Endothelial cell of umbilical vein (primary cell): ENCODE data around the gene USH2A. TPM values are rescaled to one million over a fixed set of nuclear protein-coding genes. Genes with fewer than 3 reads are reported as not detected.

Experiments used
- BruUV-seq: library from RNA; stranded (reverse); fragments of 400-500 nt; replicated peaks from 2 replicates; lab custom pipeline; 2021; lab: Mats Ljungman, UMichigan
- CTCF ChIA-PET: fragments of 300-600, 350-600 bp; sonication (Branson Sonifier 250); formaldehyde crosslinking; loops from one replicate; lab custom pipeline; 2021; ENCODE audit warnings: antibody characterized with exemption, inconsistent platforms; lab: Charles Lee
- POLR2A ChIA-PET: fragments of 300-600, 350-600 bp; sonication (Branson Sonifier 250); formaldehyde crosslinking; loops from one replicate; lab custom pipeline; 2021; ENCODE audit warnings: antibody characterized with exemption, inconsistent platforms; lab: Charles Lee
- DNase-seq: peaks from one replicate; pipeline ENCODE4 v3.0.0-alpha.2; 2011; ENCODE audit warnings: low read depth, low spot score
- FAIRE-seq: peaks from 2 replicates; lab custom pipeline; 2011; peaks lifted over from hg19 to GRCh38; lab: Jason Lieb, UNC
- H2AFZ ChIP-seq: 2 replicates; pipeline ENCODE4 v1.6.0; 2012; ENCODE audit warnings: low read depth, low read length, control low read depth, inconsistent platforms
- H3K27ac ChIP-seq: 2 replicates; pipeline ENCODE4 v1.5.1; 2011; ENCODE audit warnings: low read depth, mild to moderate bottlenecking, control low read depth, low read length, moderate library complexity; ENCODE audit not compliant: insufficient read depth
- H3K27me3 ChIP-seq, 2 experiments: 2 replicates each; pipeline versions ENCODE4 v1.6.0 to v1.6.1; 2011; ENCODE audit warnings: low read length in 2 of 2, mixed read lengths in 1 of 2; ENCODE audit not compliant: control insufficient read depth in 2 of 2, insufficient read depth in 2 of 2
- H3K36me3 ChIP-seq, 2 experiments: 2 replicates in 1 of 2; 3 replicates in 1 of 2; pipeline ENCODE4 v1.5.1; 2011; ENCODE audit warnings: low read length in 2 of 2, mild to moderate bottlenecking in 1 of 2, moderate library complexity in 1 of 2; ENCODE audit not compliant: control insufficient read depth in 2 of 2, insufficient read depth in 2 of 2; ENCODE audit errors: extremely low read depth in 1 of 2
- H3K4me1 ChIP-seq: 3 replicates; pipeline ENCODE4 v1.5.1; 2011; ENCODE audit warnings: mild to moderate bottlenecking, low read length; ENCODE audit not compliant: control insufficient read depth, insufficient read depth; ENCODE audit errors: extremely low read depth
- H3K4me2 ChIP-seq: 2 replicates; pipeline ENCODE4 v1.6.1; 2011; ENCODE audit warnings: low read length, control low read depth, mixed read lengths; ENCODE audit not compliant: insufficient read depth
- H3K4me3 ChIP-seq, 3 experiments: fragments of 200-600 bp in 1 of 3; sonication (generic), shearing (Covaris generic) in 1 of 3; replicated peaks in 1 of 3; 2 replicates each; pipeline ENCODE4 v1.5.1; 2011 to 2016; ENCODE audit warnings: control low read depth in 3 of 3, low read length in 3 of 3, mild to moderate bottlenecking in 2 of 3, inconsistent platforms in 1 of 3, low read depth in 1 of 3, moderate library complexity in 1 of 3; ENCODE audit not compliant: insufficient read depth in 1 of 3
- H3K79me2 ChIP-seq: 2 replicates; pipeline ENCODE4 v1.6.0; 2012; ENCODE audit warnings: low read length, inconsistent platforms; ENCODE audit not compliant: control insufficient read depth, insufficient read depth
- H3K9ac ChIP-seq: replicated peaks from 2 replicates; pipeline ENCODE3; 2011; ENCODE audit warnings: low read length, control low read depth; ENCODE audit not compliant: insufficient read depth; ENCODE audit errors: extremely low read depth
- H3K9me1 ChIP-seq: replicated peaks from 3 replicates; pipeline ENCODE4 v1.6.0; 2011; ENCODE audit warnings: mild to moderate bottlenecking, low read length; ENCODE audit not compliant: control insufficient read depth, insufficient read depth; ENCODE audit errors: extremely low read depth
- H3K9me3 ChIP-seq: replicated peaks from 2 replicates; pipeline ENCODE4 v1.5.1; 2012; ENCODE audit warnings: low read length, inconsistent platforms; ENCODE audit not compliant: control insufficient read depth, insufficient read depth
- H4K20me1 ChIP-seq: replicated peaks from 2 replicates; pipeline ENCODE3; 2011; ENCODE audit warnings: mild to moderate bottlenecking, low read length; ENCODE audit not compliant: control insufficient read depth, insufficient read depth; ENCODE audit errors: extremely low read depth
- CTCF ChIP-seq, 2 donors: IDR thresholded peaks; 1 replicate in 1 of 2; 2 replicates in 1 of 2; pipeline ENCODE4 v1.5.1; 2011; ENCODE audit warnings: low read length in 2 of 2, mild to moderate bottlenecking in 2 of 2, moderate library complexity in 2 of 2, control low read depth in 1 of 2, inconsistent platforms in 1 of 2, low read depth in 1 of 2; ENCODE audit not compliant: insufficient read depth in 1 of 2; ENCODE audit errors: extremely low read depth in 1 of 2
- EZH2 ChIP-seq: IDR thresholded peaks from 2 replicates; pipeline ENCODE4 v1.6.1; 2012; ENCODE audit warnings: borderline replicate concordance, low read depth, mild to moderate bottlenecking, moderate library complexity, low read length, inconsistent platforms; ENCODE audit not compliant: severe bottlenecking
- FOS ChIP-seq: IDR thresholded peaks from 2 replicates; pipeline ENCODE4 v1.6.1; 2011; ENCODE audit warnings: mild to moderate bottlenecking, low read length, moderate library complexity, borderline replicate concordance; ENCODE audit not compliant: insufficient read depth
- GATA2 ChIP-seq: IDR thresholded peaks from 2 replicates; pipeline ENCODE4 v1.7.0; 2011; ENCODE audit warnings: low read depth, mild to moderate bottlenecking, moderate library complexity, mixed read lengths, low read length; ENCODE audit not compliant: insufficient read length, insufficient read depth
- JUN ChIP-seq: IDR thresholded peaks from 2 replicates; pipeline ENCODE4 v1.6.1; 2011; ENCODE audit warnings: borderline replicate concordance, low read depth; ENCODE audit not compliant: insufficient read length, insufficient read depth
- MYC ChIP-seq: IDR thresholded peaks from one replicate; pipeline ENCODE4 v1.6.1; 2011; ENCODE audit warnings: mild to moderate bottlenecking, low read depth, low read length
- POLR2A ChIP-seq: IDR thresholded peaks from 2 replicates; pipeline ENCODE4 v1.6.1; 2012; ENCODE audit warnings: low read depth, mild to moderate bottlenecking, control low read depth, low read length
- POLR2AphosphoS5 ChIP-seq: IDR thresholded peaks from 2 replicates; pipeline ENCODE4 v1.6.1; 2012; ENCODE audit warnings: low read depth, mild to moderate bottlenecking, control low read depth, low read length, moderate library complexity; ENCODE audit not compliant: insufficient read depth
- dilution Hi-C: fragments of 300-500 bp; cut with MboI; formaldehyde crosslinking; loops from one replicate; pipeline ENCODE4 v1.15.0; 2019; ENCODE audit warnings: low sequenced_read_pairs; ENCODE audit not compliant: extremely low pct_ligation_motif_present
- intact Hi-C: fragments of 100-400 bp; cut with micrococcal nuclease; formaldehyde crosslinking; loops from one replicate; pipeline ENCODE4 v1.10.0; 2022
- polyA plus RNA-seq, 4 experiments: library from polyadenylated mRNA; depleted of rRNA in 3 of 4; stranded (reverse) in 3 of 4; unstranded in 1 of 4; fragments of >200 nt; gene quantifications; 2 replicates each; pipeline versions ENCODE4 v1.2.1 to v1.2.3, GENCODE V29; 2011 to 2012; ENCODE audit warnings: missing spikeins in 1 of 4
- total RNA-seq: library from RNA; stranded (reverse); gene quantifications from 2 replicates; pipeline ENCODE4 v1.2.3, GENCODE V29; 2021
- TF ChIP-seq, protein P1 (sequence below): IDR thresholded peaks from 2 replicates; pipeline ENCODE4 v1.6.1; 2011; ENCODE audit not compliant: insufficient read depth, insufficient read length

The USH2A gene
- total and polyA plus RNA-seq, 2 donors (not counting 3 experiments of a cell fraction or from before 2014, with no cell fraction given), result not detected

DNA sequence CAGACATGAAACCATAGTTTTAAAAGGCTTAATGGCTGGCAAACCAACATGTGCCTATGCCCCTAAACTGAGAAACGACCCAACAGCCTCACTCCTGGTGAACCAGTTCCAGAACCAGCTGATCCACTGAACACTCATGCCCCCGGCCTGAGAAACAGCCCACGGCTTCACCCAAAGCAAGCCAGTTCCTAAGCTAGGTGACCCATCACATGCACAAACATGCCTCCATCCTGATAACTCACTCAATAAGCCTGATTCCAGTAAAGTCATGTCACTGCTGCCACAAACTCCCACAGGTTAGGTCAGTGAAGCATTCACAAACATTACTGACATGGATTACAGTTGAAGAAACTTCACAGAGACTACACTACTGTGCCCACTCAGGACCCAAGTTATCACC lies 161.6 kb downstream of the USH2A start:
- Histone ChIP-seq H3K9me3 (peaks cover 3% of the 10 kb centered on the region), H3K79me2 (no peaks in the 10 kb centered on the region), H4K20me1 (no peaks in the 10 kb centered on the region), H3K4me2 (no peak overlapping the region), H3K27ac (no peak overlapping the region), H3K9ac (no peak overlapping the region), H3K9me1 (no peaks in the 10 kb centered on the region), H3K36me3 (no peaks in the 10 kb centered on the region), H2AFZ (no peak overlapping the region), H3K4me1 (no peaks in the 10 kb centered on the region), H3K27me3 (no peaks in the 10 kb centered on the region), H3K4me3 (no peak overlapping the region)
- ChIA-PET CTCF (no interaction called here), POLR2A (no interaction called here)
- no TSS peak for BruUV-seq
- no peak for FAIRE-seq
- DNase-seq, result no peak
- TF ChIP-seq CTCF (IDR thresholded peaks at IDR 0.05; ENCODE audit: extremely low read depth in 1 of 2, insufficient read depth in 1 of 2, low read depth in 1 of 2, low read length in 2 of 2) (no peak), JUN (no peak), MYC (no peak), GATA2 (no peak), FOS (no peak), POLR2A (no peak), EZH2 (no peak), POLR2AphosphoS5 (no peak)
- TF ChIP-seq, protein P1, sequence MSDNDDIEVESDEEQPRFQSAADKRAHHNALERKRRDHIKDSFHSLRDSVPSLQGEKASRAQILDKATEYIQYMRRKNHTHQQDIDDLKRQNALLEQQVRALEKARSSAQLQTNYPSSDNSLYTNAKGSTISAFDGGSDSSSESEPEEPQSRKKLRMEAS, result no peak
- intact Hi-C loops, result no loop called here
- dilution Hi-C loops, result no loop called here
